ENCODE measurements around the gene ZSCAN22. TPM values are rescaled to one million over a fixed set of nuclear protein-coding genes. Genes with fewer than 3 reads are reported as not detected.
"Not testable (repeated sequence)": the region's sequence is repeated elsewhere in the genome, so short reads cannot be mapped to it uniquely, and the experiment has no call there.

The ZSCAN22 gene
- total RNA-seq, 1 experiment from 2014 or later = 4.3 TPM

DNA sequence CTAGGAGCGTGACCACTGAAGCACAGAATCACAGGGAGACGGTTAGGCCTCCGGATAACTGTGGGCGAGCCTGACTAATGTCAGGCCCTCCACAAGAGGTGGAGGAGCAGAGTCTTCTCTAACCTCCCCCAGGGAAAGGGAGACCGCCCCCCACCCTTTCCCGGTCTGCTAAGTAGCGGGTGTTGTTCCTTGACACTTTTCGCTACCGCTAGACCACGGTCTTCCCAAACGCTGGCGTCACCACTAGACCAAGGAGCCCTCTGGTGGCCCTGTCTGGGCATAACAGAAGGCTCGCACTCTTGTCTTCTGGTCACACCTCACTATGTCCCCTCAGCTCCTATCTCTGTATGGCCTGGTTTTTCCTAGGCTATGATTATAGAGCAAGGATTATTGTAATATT is 16.1 kb upstream of the ZSCAN22 start:
- H3K27me3 ChIP-seq (replicated peaks; ENCODE audit: control insufficient read depth, insufficient read depth, low read length); H3K9me3 ChIP-seq; H3K4me3 Mint-ChIP-seq (ENCODE audit: unreplicated experiment); H3K27ac Mint-ChIP-seq (ENCODE audit: unreplicated experiment); POLR2A ChIA-PET; H3K27me3 Mint-ChIP-seq (ENCODE audit: insufficient read depth, unreplicated experiment); H3K4me3 ChIP-seq (ENCODE audit: low read depth, low read length); H3K4me1 Mint-ChIP-seq (ENCODE audit: low read depth, unreplicated experiment); H3K4me1 ChIP-seq; intact Hi-C loops (cut with micrococcal nuclease; ENCODE audit: unreplicated experiment); BruUV-seq (replicated peaks); CTCF ChIA-PET: not testable (repeated sequence)
- Mint-ChIP-seq H3K36me3 (ENCODE audit: insufficient read depth, unreplicated experiment) (peaks cover 95% of the 10 kb centered on the region), H3K9me3 (ENCODE audit: unreplicated experiment) (peaks cover 30% of the 10 kb centered on the region)
- TF ChIP-seq, protein P1, sequence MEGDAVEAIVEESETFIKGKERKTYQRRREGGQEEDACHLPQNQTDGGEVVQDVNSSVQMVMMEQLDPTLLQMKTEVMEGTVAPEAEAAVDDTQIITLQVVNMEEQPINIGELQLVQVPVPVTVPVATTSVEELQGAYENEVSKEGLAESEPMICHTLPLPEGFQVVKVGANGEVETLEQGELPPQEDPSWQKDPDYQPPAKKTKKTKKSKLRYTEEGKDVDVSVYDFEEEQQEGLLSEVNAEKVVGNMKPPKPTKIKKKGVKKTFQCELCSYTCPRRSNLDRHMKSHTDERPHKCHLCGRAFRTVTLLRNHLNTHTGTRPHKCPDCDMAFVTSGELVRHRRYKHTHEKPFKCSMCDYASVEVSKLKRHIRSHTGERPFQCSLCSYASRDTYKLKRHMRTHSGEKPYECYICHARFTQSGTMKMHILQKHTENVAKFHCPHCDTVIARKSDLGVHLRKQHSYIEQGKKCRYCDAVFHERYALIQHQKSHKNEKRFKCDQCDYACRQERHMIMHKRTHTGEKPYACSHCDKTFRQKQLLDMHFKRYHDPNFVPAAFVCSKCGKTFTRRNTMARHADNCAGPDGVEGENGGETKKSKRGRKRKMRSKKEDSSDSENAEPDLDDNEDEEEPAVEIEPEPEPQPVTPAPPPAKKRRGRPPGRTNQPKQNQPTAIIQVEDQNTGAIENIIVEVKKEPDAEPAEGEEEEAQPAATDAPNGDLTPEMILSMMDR (IDR thresholded peaks at IDR 0.05; ENCODE audit: insufficient read depth in 1 of 2, low read depth in 1 of 2, low read length in 1 of 2, severe bottlenecking in 1 of 2, unreplicated experiment in 1 of 2) = peak in 1 of 2 experiments; percentile 23
- DNase-seq = peak in 1 of 2 experiments; percentile 33
- peaks cover 11% of the 10 kb centered on the region for H3K36me3 ChIP-seq (ENCODE audit: control insufficient read depth, insufficient read depth, low read length)

GRCh38 chr19:58311345-58311865 is 15.4 kb upstream of the ZSCAN22 start:
- no peak overlapping the region for H3K4me3 ChIP-seq (ENCODE audit: low read depth, low read length)
- no TSS peak for BruUV-seq (replicated peaks)

DNA sequence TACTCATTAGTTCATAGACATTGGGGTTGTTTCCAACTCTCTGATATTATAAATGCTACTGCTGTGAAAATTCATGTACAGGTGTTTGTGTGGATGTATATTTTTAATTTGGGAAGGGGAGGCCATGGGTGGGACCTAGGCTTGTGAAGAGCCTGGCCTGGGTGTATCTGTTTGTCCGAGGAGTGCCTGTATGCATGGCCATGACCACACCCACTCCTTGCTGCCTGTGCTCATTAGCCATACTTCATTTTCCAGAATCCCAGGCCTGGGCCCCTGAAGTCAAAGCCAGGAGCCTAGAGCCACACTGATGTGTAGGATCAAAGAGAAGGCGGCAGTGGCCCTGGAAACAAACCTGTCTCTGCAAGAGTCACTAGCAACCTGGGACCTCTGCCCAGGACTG is 11.2 kb upstream of the ZSCAN22 start:
- ChIA-PET POLR2A (no interaction called here), CTCF (no interaction called here)
- H3K4me3 Mint-ChIP-seq (ENCODE audit: unreplicated experiment) = no peak overlapping the region
- no peaks in the 10 kb centered on the region for H3K27me3 Mint-ChIP-seq (ENCODE audit: insufficient read depth, unreplicated experiment)
- no peak overlapping the region for H3K27ac Mint-ChIP-seq (ENCODE audit: unreplicated experiment)
- Histone ChIP-seq H3K4me3 (ENCODE audit: low read depth, low read length) (no peak overlapping the region), H3K27me3 (replicated peaks; ENCODE audit: control insufficient read depth, insufficient read depth, low read length) (no peaks in the 10 kb centered on the region), H3K4me1 (no peaks in the 10 kb centered on the region), H3K9me3 (no peaks in the 10 kb centered on the region), H3K36me3 (ENCODE audit: control insufficient read depth, insufficient read depth, low read length) (peaks cover 5% of the 10 kb centered on the region)
- no TSS peak for BruUV-seq (replicated peaks)
- TF ChIP-seq, protein P1 (IDR thresholded peaks at IDR 0.05; ENCODE audit: insufficient read depth in 1 of 2, low read depth in 1 of 2, low read length in 1 of 2, severe bottlenecking in 1 of 2, unreplicated experiment in 1 of 2) = no peak
- peaks cover 57% of the 10 kb centered on the region for H3K36me3 Mint-ChIP-seq (ENCODE audit: insufficient read depth, unreplicated experiment)
- intact Hi-C loops (cut with micrococcal nuclease; ENCODE audit: unreplicated experiment) = no loop called here
- H3K9me3 Mint-ChIP-seq (ENCODE audit: unreplicated experiment) = peaks cover 20% of the 10 kb centered on the region
- DNase-seq = no peak
- no peaks in the 10 kb centered on the region for H3K4me1 Mint-ChIP-seq (ENCODE audit: low read depth, unreplicated experiment)

More at GRCh38 chr19:58311345-58311865, 15.4 kb upstream of the ZSCAN22 start:
- Mint-ChIP-seq H3K9me3 (ENCODE audit: unreplicated experiment) (peaks cover 31% of the 10 kb centered on the region), H3K27me3 (ENCODE audit: insufficient read depth, unreplicated experiment) (no peaks in the 10 kb centered on the region), H3K4me3 (ENCODE audit: unreplicated experiment) (no peak overlapping the region), H3K27ac (ENCODE audit: unreplicated experiment) (no peak overlapping the region), H3K36me3 (ENCODE audit: insufficient read depth, unreplicated experiment) (peaks cover 95% of the 10 kb centered on the region), H3K4me1 (ENCODE audit: low read depth, unreplicated experiment) (no peaks in the 10 kb centered on the region)
- H3K27me3 ChIP-seq (replicated peaks; ENCODE audit: control insufficient read depth, insufficient read depth, low read length) = no peaks in the 10 kb centered on the region
- H3K4me1 ChIP-seq = no peaks in the 10 kb centered on the region
- H3K36me3 ChIP-seq (ENCODE audit: control insufficient read depth, insufficient read depth, low read length) = peaks cover 11% of the 10 kb centered on the region
- DNase-seq = no peak
- ChIA-PET POLR2A (no interaction called here), CTCF (no interaction called here)
- intact Hi-C loops (cut with micrococcal nuclease; ENCODE audit: unreplicated experiment) = no loop called here
- TF ChIP-seq, protein P1 (IDR thresholded peaks at IDR 0.05; ENCODE audit: insufficient read depth in 1 of 2, low read depth in 1 of 2, low read length in 1 of 2, severe bottlenecking in 1 of 2, unreplicated experiment in 1 of 2) = no peak
- H3K9me3 ChIP-seq = no peaks in the 10 kb centered on the region

All from Caco-2 (cell line).